ENCODE results near the gene PAPLN.

Gene PAPLN

DNA sequence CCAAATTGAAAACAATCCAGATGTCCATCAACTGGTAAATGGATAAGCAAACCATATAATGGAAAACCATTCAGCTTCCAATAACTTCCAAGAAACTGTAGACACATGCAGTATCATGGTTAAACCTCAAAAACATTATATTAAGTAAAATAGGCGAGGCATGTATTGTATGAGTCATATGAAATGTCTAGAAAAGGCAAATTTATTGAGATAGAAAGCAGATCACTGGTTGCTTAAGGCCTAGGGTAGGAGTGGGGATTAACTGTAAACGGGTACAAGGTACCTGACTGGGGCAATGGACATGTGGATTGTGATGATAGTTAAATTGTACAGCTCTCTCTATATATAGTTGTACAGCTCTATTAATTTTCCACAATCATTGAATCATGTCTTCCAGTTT is 21.3 kb upstream of the PAPLN start:
- no peak overlapping the region for H3K27ac ChIP-seq
- TF ChIP-seq CTCF (conservative IDR thresholded peaks at IDR 0.05; ENCODE audit: low read depth), result no peak
- ChIA-PET CTCF (interaction anchor here (0.7 kb wide), 1 partner anchor 466 kb away, joined by 3 read pairs; no protein-coding TSS in a partner anchor), POLR2A (ENCODE audit: low non-redundant PET) (no interaction called here)
- no peak for DNase-seq (ENCODE audit: low spot score)

DNA sequence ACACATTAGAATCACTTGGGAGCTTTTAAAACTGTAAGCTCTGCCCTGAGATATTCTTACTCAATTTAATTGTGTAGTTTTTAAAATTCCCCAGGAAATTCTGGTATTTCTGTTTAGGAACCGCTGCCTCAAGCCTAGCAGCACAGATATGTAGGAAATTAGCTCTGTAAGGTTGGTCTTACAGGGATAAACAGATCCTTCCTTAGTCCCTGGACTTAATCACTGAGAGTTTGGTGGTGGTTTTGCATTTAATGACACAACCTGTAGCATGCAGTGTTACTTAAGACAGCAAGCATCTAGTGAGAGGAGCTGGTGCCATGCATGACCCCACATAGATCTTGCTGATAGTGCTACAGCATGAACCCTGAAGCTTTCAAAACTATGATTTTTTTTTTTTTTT is 19.9 kb upstream of the PAPLN start:
- no peak overlapping the region for H3K27ac ChIP-seq
- ChIA-PET POLR2A (ENCODE audit: low non-redundant PET) (interaction anchor here (0.6 to 0.7 kb wide), 2 partner anchors 10 to 1847 kb away, joined by 3 to 6 read pairs; partner anchors contain the start of gene ACYP1), CTCF (no interaction called here)
- DNase-seq (ENCODE audit: low spot score), result no peak
- TF ChIP-seq CTCF (conservative IDR thresholded peaks at IDR 0.05; ENCODE audit: low read depth), result no peak

DNA sequence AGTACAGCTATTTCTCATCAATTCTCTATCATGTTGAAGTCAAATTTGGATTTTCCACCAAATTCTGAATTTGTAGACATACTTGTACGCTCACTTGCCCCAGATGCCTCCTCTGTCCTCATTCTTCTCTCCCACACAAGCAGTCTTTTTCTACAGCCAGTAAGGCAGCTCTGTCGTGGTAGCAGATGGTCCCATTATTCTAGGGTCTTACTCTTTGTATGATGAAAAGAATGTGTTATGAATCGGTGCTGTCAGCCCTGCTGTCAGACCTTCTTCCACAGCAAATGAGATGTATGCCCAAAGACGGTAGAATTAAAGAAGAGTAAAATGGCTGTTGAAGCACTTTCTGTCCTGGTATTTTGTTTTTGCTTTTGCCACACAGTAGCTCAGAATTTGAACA is 17.2 kb upstream of the PAPLN start:
- POLR2A ChIA-PET (ENCODE audit: low non-redundant PET), result no interaction called here
- H3K27ac ChIP-seq, result no peak overlapping the region
- CTCF ChIA-PET, result no interaction called here
- DNase-seq (ENCODE audit: low spot score), result no peak
- no peak for TF ChIP-seq CTCF (conservative IDR thresholded peaks at IDR 0.05; ENCODE audit: low read depth)

- CTCF ChIA-PET, result no interaction called here
- POLR2A ChIA-PET (ENCODE audit: low non-redundant PET), result no interaction called here
- H3K27ac ChIP-seq, result no peak overlapping the region
- no peak for TF ChIP-seq CTCF (conservative IDR thresholded peaks at IDR 0.05; ENCODE audit: low read depth)
- no peak for DNase-seq (ENCODE audit: low spot score)
Observed at GRCh38 chr14:73220634-73221033, 16.7 kb upstream of the PAPLN start.

GRCh38 chr14:73221945-73222344 is 15.4 kb upstream of the PAPLN start:
- TF ChIP-seq CTCF (conservative IDR thresholded peaks at IDR 0.05; ENCODE audit: low read depth), result no peak
- POLR2A ChIA-PET (ENCODE audit: low non-redundant PET), result no interaction called here
- CTCF ChIA-PET, result no interaction called here
- no peak overlapping the region for H3K27ac ChIP-seq
- DNase-seq (ENCODE audit: low spot score), result no peak

DNA sequence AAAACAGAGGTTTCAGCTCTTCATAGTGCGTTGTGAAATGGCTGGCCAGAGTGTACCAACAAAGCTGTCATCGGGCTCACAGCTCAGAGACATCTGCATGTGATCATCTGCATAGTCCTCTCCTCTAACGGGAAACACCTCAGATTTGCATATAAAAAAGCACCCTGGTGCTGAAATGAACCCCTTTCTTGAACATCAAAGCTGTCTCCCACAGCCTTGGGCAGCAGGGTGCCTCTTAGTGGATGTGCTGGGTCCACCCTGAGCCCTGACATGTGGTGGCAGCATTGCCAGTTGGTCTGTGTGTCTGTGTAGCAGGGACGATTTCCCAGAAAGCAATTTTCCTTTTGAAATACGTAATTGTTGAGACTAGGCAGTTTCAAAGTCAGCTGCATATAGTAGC is 14.3 kb upstream of the PAPLN start:
- no peak overlapping the region for H3K27ac ChIP-seq

More for the DNA sequence above, 14.3 kb upstream of the PAPLN start:
- DNase-seq (ENCODE audit: low spot score), result no peak
- no peak for TF ChIP-seq CTCF (conservative IDR thresholded peaks at IDR 0.05; ENCODE audit: low read depth)
- ChIA-PET POLR2A (ENCODE audit: low non-redundant PET) (no interaction called here), CTCF (no interaction called here)

Data from RWPE1 (cell line).